CD4-positive, alpha-beta T cell treated with Interleukin-2 at 100 ng/mL for 4 hours (primary cell): ENCODE data around the gene KCNIP3.
"Not testable (repeated sequence)": the region's sequence is repeated elsewhere in the genome, so short reads cannot be mapped to it uniquely, and the experiment has no call there.

Source experiments
- DNase-seq: peaks from one replicate; pipeline ENCODE4 v3.0.0-alpha.2; 2020; ENCODE audit warnings: low spot score

KCNIP3 gene

GRCh38 chr2:95348609-95349567 lies 51.7 kb downstream of the KCNIP3 start:
- DNase-seq: no peak

DNA sequence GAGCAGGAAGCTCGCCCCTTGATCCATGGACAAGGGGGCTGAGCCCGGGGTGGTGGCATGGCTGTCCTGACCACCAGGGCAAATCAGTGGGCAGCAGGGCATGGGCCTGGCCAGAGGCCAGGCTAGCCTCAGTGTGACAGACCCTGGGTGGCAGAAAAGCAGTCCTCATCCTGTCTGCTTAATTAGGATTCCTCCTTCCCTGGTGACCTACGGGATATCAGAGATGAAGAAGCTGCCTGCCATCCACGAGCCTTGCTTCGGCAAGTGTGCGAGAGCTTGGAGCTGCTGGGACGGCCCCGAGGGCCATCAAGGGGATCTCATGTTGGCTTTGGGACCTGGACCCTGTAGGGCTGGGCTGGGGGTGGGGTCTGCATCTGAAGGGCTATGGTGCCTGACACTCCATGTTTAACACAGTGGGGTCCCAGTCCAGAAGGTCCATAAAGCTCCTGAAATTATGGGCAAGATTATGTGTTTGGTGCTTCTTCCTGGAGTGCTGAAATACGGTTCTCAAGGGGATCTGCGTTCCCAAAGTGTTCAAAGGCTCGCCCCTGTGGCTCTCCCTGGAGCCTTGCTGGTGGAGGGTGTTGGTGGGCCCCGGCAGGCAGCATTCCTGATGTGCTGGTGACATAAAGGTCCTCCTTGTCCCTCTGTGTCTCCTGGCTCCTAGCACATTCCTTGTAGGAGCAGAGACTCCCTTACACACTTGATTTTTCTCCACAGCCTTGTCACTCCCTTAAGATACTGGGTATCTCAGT lies 52.6 kb downstream of the KCNIP3 start:
- DNase-seq: no peak

DNA sequence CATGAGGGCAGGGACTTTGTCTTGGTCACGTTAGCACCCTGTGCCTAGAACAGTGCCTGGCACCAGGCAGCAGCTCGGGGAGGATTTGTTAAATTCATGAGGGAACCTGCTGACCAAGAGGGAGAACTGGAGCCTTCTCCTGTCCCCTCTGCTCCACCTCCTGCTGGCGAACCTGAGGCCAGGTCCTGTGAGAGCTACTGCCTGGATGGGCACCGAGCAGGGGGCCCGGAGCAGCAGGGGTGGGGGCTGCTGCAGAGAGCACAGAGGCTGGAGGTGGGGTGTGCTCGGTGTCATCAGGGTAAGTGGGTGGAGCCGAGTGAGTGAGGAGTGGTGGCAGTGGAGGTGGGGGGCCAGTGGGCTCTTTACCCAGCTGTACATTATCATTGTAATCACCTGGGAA lies 53.2 kb downstream of the KCNIP3 start:
- DNase-seq: no peak

- DNase-seq: no peak
Observed at GRCh38 chr2:95350774-95351597, 53.8 kb downstream of the KCNIP3 start.

DNA sequence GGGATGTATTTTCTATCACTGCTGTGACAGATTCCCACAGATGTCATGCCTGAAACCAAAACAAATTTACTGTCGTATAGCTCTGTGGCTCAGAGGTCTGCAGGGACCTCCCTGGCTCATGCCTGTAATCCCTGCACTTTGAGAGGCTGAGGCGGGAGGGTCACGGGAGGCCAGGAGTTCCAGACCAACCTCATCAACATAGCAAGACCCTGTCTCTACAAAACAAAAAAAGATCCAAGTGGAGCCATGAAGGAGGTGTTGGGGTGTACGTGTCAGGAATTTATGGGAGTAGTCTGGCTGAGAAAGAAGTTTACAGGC lies 54.4 kb downstream of the KCNIP3 start:
- no peak for DNase-seq

- DNase-seq: no peak
Observed at GRCh38 chr2:95352310-95353054, 55.3 kb downstream of the KCNIP3 start.

DNA sequence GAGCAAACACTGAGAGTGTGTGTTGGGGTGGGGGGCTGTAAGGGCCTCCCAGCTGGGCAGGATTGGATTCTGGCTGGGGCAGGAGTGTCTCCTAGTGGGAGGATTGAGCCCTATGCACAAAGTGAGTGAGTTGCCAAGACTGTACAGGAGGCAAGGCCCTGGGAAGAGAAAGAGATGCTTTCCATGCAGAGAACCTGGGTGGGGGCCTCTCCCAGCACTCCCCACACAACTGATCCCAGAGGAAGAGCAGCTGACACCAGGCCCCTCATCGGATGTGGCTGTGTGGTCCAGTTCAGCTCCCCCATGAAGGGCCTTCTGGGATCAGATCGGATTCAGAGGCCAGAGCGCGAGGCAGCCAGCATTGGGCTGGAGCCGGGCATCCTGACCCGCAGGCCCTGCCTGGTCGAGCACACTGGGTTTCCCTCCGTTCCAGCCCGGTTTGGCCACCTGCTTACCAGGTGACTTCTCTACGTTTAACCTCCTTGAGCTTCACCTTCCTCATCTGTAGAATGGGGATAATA lies 56.0 kb downstream of the KCNIP3 start:
- DNase-seq: no peak

- DNase-seq: no peak
Observed at GRCh38 chr2:95353613-95354468, 56.7 kb downstream of the KCNIP3 start.

DNA sequence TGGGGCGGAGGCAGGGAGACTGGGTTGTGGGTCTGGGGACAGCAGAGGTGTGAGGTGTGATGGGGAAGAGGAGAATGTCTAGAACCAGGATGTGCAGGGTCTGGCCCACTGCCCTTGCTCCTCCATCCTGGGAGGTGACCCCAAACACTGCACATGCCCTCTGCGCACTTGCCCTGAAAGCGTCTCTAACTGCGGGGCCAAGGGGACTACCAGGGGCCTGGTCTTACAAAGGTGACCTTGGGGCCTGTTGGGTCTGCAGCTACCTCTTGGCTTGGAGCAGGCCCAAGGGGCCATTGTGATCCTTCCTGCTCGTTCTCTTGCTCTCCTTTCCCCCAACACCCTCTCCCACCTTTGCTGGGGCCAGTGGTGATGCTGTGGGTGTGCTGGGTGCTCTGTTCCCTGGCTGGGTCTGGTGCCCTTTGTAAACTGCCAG lies 57.3 kb downstream of the KCNIP3 start:
- DNase-seq: no peak

DNA sequence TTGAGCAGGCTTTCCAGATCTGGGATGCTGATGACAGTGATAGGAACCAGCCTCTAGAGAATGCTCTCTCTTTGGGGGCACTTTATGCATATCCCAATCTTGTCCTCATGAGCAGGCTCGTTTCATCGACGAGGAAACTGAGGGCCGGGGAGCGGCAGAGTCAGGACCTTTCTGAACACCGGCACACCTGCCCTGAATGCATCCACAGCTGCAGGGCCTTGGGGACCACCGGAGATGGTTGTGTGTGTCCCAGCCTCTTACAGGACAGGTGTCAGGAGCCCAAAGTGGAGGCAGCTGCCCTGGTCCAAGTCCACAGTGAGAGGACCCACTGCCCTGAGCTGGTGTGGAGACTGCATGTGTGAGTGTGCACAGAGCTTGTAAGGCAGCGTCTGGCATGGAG lies 57.8 kb downstream of the KCNIP3 start:
- DNase-seq: no peak

- not testable (repeated sequence) for DNase-seq
Observed at GRCh38 chr2:95355486-95355885, 58.3 kb downstream of the KCNIP3 start.

DNA sequence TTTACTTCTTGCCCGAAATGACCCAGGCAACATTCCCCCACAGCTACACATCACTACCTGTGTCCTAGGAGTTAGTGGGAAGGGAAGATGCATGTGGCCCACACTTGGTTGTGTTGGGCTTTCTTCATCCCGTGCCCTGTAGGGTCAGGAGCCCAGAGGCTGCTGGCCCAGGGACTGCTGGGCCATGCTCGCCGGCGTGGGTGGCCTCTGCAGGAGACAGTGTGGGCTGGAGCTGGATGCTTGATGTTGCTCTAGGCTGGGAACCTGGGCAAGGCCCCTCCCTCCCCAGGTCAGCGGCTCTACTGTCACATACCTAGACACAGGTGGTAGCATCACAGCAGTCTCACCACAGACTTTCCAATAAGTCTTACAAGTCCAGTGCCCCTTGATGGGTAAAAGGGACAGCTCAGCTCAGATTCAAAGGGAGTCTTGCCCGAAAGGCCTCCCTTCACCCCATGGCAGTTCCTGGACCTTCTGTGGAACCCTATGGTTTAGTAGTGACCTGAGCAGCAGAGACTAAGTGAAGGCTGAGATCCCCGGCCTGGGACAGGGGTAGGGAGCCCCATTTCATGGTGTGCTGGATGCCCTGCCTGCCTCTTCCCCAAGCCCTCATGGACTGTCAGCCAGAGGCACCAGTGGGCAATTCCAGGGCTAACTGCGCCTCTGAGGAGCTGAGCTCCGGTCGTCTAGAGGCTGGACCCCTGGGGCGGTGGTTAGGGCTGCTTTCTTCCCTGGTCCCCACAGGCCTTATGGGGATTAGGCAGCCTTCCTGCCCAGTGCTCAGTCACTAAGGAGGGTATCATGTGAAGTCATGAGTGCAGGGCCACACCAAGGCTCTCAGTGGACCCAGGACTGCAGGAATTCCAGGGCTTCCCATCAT lies 59.9 kb downstream of the KCNIP3 start:
- no peak for DNase-seq

DNA sequence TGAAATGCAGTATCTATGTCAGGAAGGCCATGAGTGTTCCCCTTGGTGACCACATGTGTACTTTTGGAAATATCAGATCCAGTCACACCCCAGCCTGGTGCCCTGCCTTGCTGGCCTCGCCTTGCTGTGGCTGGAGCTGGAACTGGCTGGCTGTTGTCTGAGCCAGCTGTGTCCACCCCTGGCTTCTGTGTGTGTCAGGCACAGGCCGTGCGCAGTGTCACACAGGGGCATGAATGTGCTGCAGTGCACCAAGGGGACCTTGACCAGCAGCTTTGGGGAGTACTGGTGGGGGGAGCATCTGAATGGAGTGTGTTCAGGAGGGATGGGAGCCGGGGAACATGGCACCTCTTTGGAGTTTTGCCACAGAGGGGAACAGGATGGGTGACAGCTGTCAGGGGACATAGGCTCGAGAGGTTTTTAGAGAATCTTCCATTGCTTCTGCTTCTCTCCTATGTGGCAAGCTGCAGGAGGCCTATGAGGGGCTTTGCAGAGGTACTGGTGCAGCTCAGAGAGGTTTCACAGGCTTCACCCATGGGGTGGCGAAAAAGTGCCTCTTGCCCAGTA lies 60.7 kb downstream of the KCNIP3 start:
- no peak for DNase-seq

GRCh38 chr2:95359031-95359430 lies 61.9 kb downstream of the KCNIP3 start:
- DNase-seq: no peak

- no peak for DNase-seq
Observed at GRCh38 chr2:95359501-95359930, 62.4 kb downstream of the KCNIP3 start.

- no peak for DNase-seq
Observed at GRCh38 chr2:95361216-95361980, 64.3 kb downstream of the KCNIP3 start.

DNA sequence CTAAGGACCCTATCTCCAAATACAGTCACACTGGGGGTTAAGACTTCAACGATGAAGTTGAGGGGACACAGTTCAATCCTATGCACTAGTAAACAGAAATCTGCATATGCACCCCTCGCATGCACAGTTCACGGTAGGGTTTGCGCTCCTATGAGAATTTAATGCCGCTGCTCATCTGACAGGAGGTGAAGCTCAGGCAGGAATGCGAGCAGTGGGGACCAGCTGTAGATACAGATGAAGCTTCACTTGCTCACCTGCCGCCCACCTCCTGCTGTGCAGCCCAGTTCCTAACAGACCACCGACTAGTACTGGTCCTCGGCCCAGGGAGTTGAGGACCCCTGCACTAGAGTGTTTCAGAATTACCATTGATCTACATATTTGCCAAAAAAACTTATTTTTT lies 65.3 kb downstream of the KCNIP3 start:
- DNase-seq: no peak

DNA sequence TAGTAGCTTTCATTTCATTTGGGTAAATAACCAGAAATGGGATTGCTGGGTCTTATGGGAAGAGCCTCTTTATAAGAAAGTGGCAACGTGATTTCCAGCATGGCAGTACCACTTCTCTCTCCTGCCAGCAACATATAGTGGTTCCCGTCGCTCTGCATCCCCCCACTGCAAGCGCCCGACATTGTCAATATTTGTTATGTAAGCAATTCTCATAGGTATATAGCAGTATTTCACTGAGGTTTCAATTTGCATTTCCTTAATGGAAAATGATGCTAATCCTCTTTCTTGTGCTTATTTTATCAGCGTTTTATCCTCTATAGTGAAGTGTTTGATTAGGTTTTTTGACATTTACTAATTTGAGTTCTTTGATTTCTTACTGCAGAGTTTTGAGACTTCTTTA lies 69.4 kb downstream of the KCNIP3 start:
- no peak for DNase-seq
